Lower lobe of right lung (tissue), 2 donors: ENCODE data around the gene GDF7. TPM values are rescaled to one million over a fixed set of nuclear protein-coding genes. Genes with fewer than 3 reads are reported as not detected.

Source experiments
- ATAC-seq, 2 donors: fragments of 200-7000 bp; cut with Tn5 transposase; one replicate each; pipeline ENCODE4 v1.9.1; 2020 to 2022; ENCODE audit warnings: mild to moderate bottlenecking in 2 of 2, moderate library complexity in 2 of 2
- DNase-seq: peaks from one replicate; pipeline ENCODE4 v3.0.0-alpha.2; 2020
- H3K27ac ChIP-seq: fragments of 200-600 bp; one replicate; pipeline ENCODE4 v1.8.0; 2022
- H3K27me3 ChIP-seq: fragments of 200-600 bp; one replicate; pipeline ENCODE4 v1.8.0; 2022; ENCODE audit warnings: low read depth
- H3K36me3 ChIP-seq: fragments of 200-600 bp; one replicate; pipeline ENCODE4 v1.8.0; 2022; ENCODE audit warnings: mild to moderate bottlenecking
- H3K4me1 ChIP-seq: fragments of 200-600 bp; one replicate; pipeline ENCODE4 v1.8.0; 2022
- H3K4me3 ChIP-seq: fragments of 200-600 bp; one replicate; pipeline ENCODE4 v1.8.0; 2022; ENCODE audit warnings: mild to moderate bottlenecking
- H3K9me3 ChIP-seq: fragments of 200-600 bp; one replicate; pipeline ENCODE4 v1.8.0; 2022
- intact Hi-C: fragments of 100-400 bp; cut with DNase I; formaldehyde crosslinking; loops from one replicate; pipeline ENCODE4 v1.11.0; 2022
- total RNA-seq: library from RNA; stranded (reverse); fragmentation: NEBNext Ultra II Directional; extraction: Animal tissue kit (Norgen Biotek cat#: 25700); gene quantifications from one replicate; pipeline ENCODE4 v1.2.1, GENCODE V29; 2021
- TF ChIP-seq, protein P1 (sequence below): fragments of 200-600 bp; IDR thresholded peaks from one replicate; pipeline ENCODE4 v1.8.0; 2022; ENCODE audit warnings: antibody characterized with exemption, mild to moderate bottlenecking
- donor health status: DM: no; HTN: yes; CAD: no; lungs with severe emphysema.

Gene GDF7
- total RNA-seq, 1 donor from 2014 or later: 0.62 TPM

DNA sequence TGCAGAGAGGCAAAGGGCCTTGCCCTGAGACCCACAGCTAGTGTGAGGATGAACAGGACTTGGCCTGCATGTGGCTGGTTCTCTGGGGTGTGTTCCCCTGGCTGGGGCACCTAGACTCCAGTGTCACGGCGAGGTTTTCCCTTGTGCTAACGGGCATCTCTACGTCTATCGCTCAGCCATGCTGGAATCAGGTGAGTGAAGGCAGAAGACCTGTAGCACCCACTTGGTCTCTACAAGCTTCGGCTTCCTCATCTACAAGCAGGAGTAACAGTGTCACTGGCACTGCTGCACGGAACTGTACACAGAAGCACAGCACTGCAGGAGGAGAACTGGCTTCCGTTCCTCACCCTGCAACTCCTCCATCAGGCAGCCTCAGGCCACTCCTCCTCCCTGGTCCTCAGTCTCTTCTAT, 46.7 kb upstream of the GDF7 start:
- TF ChIP-seq, protein P1, sequence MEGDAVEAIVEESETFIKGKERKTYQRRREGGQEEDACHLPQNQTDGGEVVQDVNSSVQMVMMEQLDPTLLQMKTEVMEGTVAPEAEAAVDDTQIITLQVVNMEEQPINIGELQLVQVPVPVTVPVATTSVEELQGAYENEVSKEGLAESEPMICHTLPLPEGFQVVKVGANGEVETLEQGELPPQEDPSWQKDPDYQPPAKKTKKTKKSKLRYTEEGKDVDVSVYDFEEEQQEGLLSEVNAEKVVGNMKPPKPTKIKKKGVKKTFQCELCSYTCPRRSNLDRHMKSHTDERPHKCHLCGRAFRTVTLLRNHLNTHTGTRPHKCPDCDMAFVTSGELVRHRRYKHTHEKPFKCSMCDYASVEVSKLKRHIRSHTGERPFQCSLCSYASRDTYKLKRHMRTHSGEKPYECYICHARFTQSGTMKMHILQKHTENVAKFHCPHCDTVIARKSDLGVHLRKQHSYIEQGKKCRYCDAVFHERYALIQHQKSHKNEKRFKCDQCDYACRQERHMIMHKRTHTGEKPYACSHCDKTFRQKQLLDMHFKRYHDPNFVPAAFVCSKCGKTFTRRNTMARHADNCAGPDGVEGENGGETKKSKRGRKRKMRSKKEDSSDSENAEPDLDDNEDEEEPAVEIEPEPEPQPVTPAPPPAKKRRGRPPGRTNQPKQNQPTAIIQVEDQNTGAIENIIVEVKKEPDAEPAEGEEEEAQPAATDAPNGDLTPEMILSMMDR: no peak
- no peaks in the 10 kb centered on the region for H3K9me3 ChIP-seq
- peak; percentile 25 for DNase-seq
- peaks cover 55% of the 10 kb centered on the region for H3K4me1 ChIP-seq
- intact Hi-C loops: no loop called here
- ATAC-seq: no peak
- H3K27me3 ChIP-seq: no peaks in the 10 kb centered on the region
- no peak overlapping the region for H3K4me3 ChIP-seq
- peak overlapping the region; percentile 36 for H3K27ac ChIP-seq
- peaks cover 54% of the 10 kb centered on the region for H3K36me3 ChIP-seq

DNA sequence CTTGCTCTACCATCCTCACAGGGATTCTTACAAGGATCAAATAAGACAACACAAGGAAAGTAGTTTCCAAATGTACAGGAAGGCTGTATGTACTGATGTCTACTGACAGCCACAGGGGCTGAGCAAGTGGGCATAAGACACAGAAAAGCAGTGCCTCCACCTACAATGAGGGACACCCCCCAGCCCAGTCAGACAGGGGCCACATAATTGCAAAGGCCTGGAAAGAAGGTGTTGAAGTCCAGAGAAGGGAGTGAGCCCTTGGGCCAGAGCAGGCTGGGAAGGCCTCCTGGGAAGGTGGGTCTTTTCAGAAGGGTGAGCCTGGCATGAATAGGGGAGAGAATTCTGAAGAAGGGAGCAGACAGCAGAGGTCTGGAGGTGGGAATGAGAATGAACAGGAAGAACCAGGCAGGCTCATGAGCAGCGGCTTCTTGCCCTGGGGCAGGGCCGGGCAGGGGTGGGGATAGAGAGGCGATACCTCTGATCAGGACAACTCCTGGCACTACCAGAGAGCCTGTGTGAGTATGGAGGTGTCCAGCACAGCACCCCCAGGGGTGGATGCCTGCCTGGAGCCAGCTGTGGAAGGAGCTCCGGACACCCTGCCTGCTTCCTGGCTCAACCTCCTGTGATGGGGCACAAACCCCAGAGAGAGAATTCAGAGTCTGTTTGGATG, 46.1 kb upstream of the GDF7 start:
- intact Hi-C loops: no loop called here
- no peaks in the 10 kb centered on the region for H3K9me3 ChIP-seq
- peaks cover 54% of the 10 kb centered on the region for H3K36me3 ChIP-seq
- H3K4me1 ChIP-seq: peaks cover 55% of the 10 kb centered on the region
- H3K27ac ChIP-seq: peak overlapping the region; percentile 36
- DNase-seq (peak; percentile 35), ATAC-seq (no peak)
- no peaks in the 10 kb centered on the region for H3K27me3 ChIP-seq
- no peak overlapping the region for H3K4me3 ChIP-seq
- TF ChIP-seq, protein P1: no peak

DNA sequence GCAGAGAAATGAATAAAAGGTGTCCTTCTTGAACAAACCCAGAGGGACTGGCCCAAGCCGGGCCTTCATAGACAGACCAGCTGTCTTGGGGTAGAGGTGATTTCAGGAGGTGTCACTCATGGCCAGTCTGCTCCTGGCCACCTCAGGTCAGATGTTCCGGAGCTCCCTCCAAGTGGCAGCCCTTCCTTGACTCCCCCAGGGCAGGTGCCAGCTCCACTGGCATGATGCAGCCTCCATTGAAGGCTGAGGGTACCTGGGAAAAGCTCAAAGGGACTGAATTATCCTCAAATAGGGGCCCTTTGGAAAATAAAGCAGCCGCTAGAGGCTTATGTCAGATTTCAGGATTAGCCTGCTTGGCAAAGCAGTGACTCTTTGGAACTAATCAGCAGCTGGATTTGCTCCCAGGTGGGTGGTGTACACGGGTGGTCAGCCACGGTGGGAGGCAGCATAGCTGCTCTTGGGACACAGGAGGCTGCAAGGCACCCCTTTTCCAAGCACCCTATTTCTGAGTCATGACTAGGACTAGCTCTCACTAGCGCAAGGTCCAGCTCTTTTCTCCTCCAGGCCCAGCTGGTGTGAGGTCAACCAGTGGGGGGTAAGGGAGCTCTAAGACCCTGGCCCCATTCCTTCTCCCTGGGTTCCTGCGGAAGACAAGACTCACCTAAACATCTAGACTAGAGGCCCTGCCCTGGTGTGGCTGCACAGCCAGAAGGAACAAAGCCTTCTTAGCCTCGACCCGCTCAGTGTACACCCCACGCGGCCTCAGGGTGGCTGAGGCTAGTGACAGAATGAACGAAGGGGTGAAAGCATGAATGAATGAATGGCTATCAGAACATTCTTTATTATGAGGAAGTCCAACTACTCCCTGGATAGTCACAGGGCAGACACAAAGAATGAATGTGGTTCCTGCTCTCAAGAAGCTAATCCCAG, 45.3 kb upstream of the GDF7 start:
- ATAC-seq (no peak), DNase-seq (peak; percentile 39)
- no peak overlapping the region for H3K27ac ChIP-seq
- no peak overlapping the region for H3K4me3 ChIP-seq
- intact Hi-C loops: no loop called here
- no peaks in the 10 kb centered on the region for H3K27me3 ChIP-seq
- peaks cover 61% of the 10 kb centered on the region for H3K36me3 ChIP-seq
- H3K9me3 ChIP-seq: no peaks in the 10 kb centered on the region
- peaks cover 49% of the 10 kb centered on the region for H3K4me1 ChIP-seq
- TF ChIP-seq, protein P1: no peak

DNA sequence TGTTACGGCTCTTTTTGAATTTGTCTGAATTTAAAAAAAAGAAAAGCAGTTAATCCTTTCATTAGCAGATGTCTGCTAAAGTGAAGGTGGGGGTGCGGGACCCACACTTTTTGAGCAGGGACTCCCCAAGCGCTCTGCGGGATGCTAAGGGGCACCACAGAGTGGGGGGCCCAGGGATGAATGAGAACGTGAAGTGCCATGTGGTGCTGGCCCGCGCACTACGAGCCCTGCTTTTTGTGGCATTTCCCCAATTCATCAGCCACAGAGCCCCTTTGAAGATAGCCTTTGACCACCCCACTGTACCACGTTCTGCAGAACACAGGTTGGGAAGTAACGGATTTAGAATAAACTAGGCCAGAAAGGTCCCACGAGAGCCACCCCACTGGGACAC, 44.7 kb upstream of the GDF7 start:
- Histone ChIP-seq H3K27ac (no peak overlapping the region), H3K36me3 (peaks cover 63% of the 10 kb centered on the region)

DNA sequence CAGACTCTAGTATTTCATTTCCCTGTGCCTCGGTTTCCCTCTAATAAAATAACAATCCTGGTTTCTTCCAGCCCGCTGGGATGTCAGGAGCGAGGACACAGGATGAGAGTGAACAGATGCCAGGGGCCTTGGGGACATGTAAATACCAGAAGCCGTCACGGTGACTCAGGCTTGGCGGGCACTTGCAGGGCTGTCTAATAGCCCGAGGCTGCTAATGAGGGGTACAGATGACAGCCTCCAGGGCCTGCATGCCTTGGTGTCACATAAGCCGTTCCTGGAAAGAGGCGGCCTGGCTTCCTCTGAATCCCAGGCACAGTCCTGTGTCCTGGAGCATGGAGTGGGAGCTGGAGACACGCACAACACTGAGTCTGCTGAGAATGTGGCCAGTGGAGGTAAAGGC, 44.2 kb upstream of the GDF7 start:
- Histone ChIP-seq H3K36me3 (peaks cover 63% of the 10 kb centered on the region), H3K4me3 (no peak overlapping the region), H3K4me1 (peaks cover 40% of the 10 kb centered on the region), H3K9me3 (no peaks in the 10 kb centered on the region), H3K27me3 (no peaks in the 10 kb centered on the region), H3K27ac (no peak overlapping the region)
- ATAC-seq: no peak
- intact Hi-C loops: no loop called here
- TF ChIP-seq, protein P1: no peak
- DNase-seq: peak; percentile 41

More for the DNA sequence above, 44.7 kb upstream of the GDF7 start:
- DNase-seq: peak; percentile 35
- Histone ChIP-seq H3K27me3 (no peaks in the 10 kb centered on the region), H3K9me3 (no peaks in the 10 kb centered on the region), H3K4me1 (peaks cover 45% of the 10 kb centered on the region), H3K4me3 (no peak overlapping the region)
- intact Hi-C loops: no loop called here
- TF ChIP-seq, protein P1: no peak
- ATAC-seq: no peak
